ENCODE results near the gene TRIM28. TPM values are rescaled to one million over a fixed set of nuclear protein-coding genes. Genes with fewer than 3 reads are reported as not detected.

The TRIM28 gene
- total RNA-seq, 4 donors from 2014 or later: 171 to 274 (median 196) TPM

DNA sequence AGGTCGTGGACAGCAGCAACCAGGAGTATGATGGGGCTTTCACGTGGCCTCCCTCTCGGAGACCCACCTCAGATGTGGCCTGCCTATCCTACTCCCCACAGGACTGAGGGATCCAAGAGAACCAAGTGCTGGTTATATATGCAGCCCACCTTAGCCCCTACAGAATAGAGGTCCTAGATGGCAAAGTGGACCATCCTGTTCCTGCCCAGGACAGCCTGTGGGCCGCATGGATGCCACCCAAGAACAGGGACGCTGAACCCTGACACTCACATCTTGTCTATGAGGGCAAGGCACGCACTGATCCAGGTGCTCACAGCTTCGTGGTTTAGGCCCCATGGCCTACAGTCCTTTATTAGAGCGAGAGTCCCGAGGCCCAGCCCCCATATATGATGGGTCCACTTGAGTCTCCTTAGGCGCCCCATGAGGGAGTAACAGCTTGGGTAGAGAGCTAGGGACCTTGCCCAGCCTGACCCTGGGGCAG lies 30.6 kb upstream of the TRIM28 start:
- H3K4me1 ChIP-seq: peaks cover 4 to 54% (median 23%) of the 10 kb centered on the region in 3 donors
- H3K4me3 ChIP-seq: no peak overlapping the region
- ATAC-seq: peak; percentile 1
- H3K36me3 ChIP-seq: peaks cover 0 to 25% of the 10 kb centered on the region in 2 donors
- H3K9me3 ChIP-seq: no peaks in the 10 kb centered on the region
- H3K27ac ChIP-seq: peak overlapping the region in 3 of 4 donors; percentile 77 to 83 (median 80)
- H3K27me3 ChIP-seq: no peaks in the 10 kb centered on the region
- TF ChIP-seq POLR2A (IDR thresholded peaks at IDR 0.05): no peak
- TF ChIP-seq, protein P1, sequence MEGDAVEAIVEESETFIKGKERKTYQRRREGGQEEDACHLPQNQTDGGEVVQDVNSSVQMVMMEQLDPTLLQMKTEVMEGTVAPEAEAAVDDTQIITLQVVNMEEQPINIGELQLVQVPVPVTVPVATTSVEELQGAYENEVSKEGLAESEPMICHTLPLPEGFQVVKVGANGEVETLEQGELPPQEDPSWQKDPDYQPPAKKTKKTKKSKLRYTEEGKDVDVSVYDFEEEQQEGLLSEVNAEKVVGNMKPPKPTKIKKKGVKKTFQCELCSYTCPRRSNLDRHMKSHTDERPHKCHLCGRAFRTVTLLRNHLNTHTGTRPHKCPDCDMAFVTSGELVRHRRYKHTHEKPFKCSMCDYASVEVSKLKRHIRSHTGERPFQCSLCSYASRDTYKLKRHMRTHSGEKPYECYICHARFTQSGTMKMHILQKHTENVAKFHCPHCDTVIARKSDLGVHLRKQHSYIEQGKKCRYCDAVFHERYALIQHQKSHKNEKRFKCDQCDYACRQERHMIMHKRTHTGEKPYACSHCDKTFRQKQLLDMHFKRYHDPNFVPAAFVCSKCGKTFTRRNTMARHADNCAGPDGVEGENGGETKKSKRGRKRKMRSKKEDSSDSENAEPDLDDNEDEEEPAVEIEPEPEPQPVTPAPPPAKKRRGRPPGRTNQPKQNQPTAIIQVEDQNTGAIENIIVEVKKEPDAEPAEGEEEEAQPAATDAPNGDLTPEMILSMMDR (IDR thresholded peaks at IDR 0.05): no peak
- TF ChIP-seq EP300 (IDR thresholded peaks at IDR 0.05): no peak
- WGBS, 2 donors (ENCODE audit: low coverage in 1 of 2): no CpG with 5 or more reads among the region's 10 CpGs

DNA sequence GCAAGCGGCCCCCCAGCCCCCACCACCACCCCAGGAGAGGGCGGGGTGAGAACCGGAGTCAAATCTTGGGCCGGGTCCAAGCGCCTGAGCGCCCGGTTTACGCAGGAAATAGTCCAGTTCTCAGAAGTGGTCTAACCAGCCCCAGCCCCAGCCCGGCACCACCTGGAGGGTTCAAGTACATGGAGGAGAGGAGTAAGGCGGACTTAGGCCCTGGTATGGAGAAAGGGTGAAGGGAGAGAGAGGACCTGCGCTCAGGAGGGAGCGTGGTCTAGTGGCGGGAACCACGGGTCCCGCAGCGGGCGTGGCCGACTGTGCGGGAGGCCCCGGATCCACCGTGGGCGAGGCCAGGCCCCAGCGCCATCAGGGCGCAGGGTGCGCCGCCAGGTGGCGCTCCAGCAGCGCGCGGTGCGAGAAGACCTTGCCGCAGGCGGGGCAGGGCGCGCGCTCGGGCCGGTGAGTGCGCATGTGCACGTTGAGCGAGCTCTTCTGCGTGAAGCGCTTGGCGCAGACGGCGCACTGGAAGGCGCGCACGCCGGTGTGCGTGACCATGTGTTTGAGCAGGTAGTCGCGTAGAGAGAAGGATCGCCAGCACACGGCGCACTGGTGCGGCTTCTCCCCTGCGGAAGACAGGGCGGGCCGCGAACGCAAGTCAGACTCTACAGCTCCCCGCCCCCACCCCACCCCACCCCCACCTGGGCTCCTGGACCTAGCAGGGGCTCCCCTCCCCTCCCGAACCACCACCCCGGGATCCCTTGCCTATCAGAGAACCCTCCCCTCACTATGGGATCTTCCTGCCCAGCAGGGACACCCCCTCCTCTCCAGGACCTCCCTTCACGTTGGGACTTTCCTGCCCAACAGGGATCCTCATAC lies 29.9 kb upstream of the TRIM28 start:
- Histone ChIP-seq H3K27ac (peak overlapping the region in 3 of 4 donors; percentile 77 to 83 (median 80)), H3K4me3 (peak overlapping the region; percentile 37 to 52), H3K9me3 (no peaks in the 10 kb centered on the region), H3K36me3 (peaks cover 0 to 25% of the 10 kb centered on the region in 2 donors), H3K4me1 (peaks cover 8 to 60% (median 28%) of the 10 kb centered on the region in 3 donors), H3K27me3 (no peaks in the 10 kb centered on the region)
- TF ChIP-seq, protein P1 (IDR thresholded peaks at IDR 0.05): peak in 3 of 4 experiments; percentile 96 to 100 (median 97)
- TF ChIP-seq POLR2A (IDR thresholded peaks at IDR 0.05) (peak in 1 of 2 donors; percentile 23), EP300 (IDR thresholded peaks at IDR 0.05) (no peak), POLR2AphosphoS5 (IDR thresholded peaks at IDR 0.05) (peak; percentile 38)
- 18% methylated on average over 15 of the region's 66 CpGs; no CpG with 5 or more reads in 1 of the 2 donors for WGBS, 2 donors (ENCODE audit: low coverage in 1 of 2)
- peak; percentile 94 for ATAC-seq

DNA sequence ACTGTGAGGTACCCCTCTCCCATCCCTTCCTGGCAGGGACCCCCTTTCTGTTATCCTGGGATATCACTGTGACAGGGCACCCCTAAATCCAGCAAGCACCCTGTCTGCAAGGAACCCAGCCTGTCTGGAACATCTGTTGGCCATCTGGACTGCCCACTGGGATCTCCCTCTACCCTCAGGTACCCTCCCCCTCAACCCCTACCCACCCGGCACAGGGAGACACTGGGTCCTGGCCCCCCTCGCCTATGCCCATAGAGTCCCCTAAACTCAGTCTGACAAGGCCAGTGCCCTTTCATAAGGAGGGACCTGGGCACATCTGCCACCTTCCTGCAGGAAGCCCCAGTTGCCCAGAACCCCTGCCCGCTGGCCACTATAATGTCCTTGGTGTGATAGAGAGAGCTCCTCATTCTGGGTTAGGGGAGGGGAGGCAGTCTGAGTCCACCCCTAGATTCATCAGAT lies 29.3 kb upstream of the TRIM28 start:
- Histone ChIP-seq H3K4me1 (peaks cover 8 to 61% (median 28%) of the 10 kb centered on the region in 3 donors), H3K9me3 (no peaks in the 10 kb centered on the region), H3K36me3 (peaks cover 0 to 25% of the 10 kb centered on the region in 2 donors), H3K27ac (peak overlapping the region in 3 of 4 donors; percentile 77 to 83 (median 80)), H3K27me3 (no peaks in the 10 kb centered on the region), H3K4me3 (peak overlapping the region in 1 of 2 donors; percentile 52)
- TF ChIP-seq, protein P1 (IDR thresholded peaks at IDR 0.05): no peak
- TF ChIP-seq EP300 (IDR thresholded peaks at IDR 0.05) (no peak), POLR2AphosphoS5 (IDR thresholded peaks at IDR 0.05) (no peak), POLR2A (IDR thresholded peaks at IDR 0.05) (no peak)
- 20 to 80% methylated on average over 1 of the region's 3 CpGs for WGBS, 2 donors (ENCODE audit: low coverage in 1 of 2)
- no peak for ATAC-seq

DNA sequence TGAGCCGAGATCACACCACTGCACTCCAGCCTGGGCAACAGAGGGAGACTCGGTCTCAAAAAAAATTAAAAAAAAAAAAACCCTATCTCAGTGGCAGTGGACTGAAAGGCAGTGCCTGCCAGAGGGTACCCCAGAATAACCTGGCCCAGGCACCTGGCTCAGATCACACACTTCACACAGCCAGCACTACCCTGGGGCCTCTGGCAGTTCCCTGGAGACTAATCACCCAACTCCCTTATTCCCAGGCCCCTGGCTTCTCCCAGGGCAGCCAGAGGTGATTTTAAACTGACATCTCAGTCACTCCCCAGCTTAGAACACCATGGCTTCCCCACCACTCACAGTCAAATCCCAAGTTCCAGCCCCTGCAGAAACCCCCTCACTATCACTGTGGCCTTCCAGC lies 28.6 kb upstream of the TRIM28 start:
- no peaks in the 10 kb centered on the region for H3K9me3 ChIP-seq
- WGBS, 2 donors (ENCODE audit: low coverage in 1 of 2): 83% methylated on average over 1 of the region's 2 CpGs; no CpG with 5 or more reads in 1 of the 2 donors
- no peaks in the 10 kb centered on the region for H3K27me3 ChIP-seq
- no peak for TF ChIP-seq POLR2AphosphoS5 (IDR thresholded peaks at IDR 0.05)
- no peak for TF ChIP-seq EP300 (IDR thresholded peaks at IDR 0.05)
- no peak for TF ChIP-seq POLR2A (IDR thresholded peaks at IDR 0.05)
- TF ChIP-seq, protein P1 (IDR thresholded peaks at IDR 0.05): no peak
- H3K4me1 ChIP-seq: peaks cover 8 to 65% (median 29%) of the 10 kb centered on the region in 3 donors
- no peak for ATAC-seq
- H3K27ac ChIP-seq: peak overlapping the region in 1 of 4 donors; percentile 77
- peaks cover 0 to 25% of the 10 kb centered on the region in 2 donors for H3K36me3 ChIP-seq
- no peak overlapping the region for H3K4me3 ChIP-seq
